Esophagus squamous epithelium (tissue), 5 donors: Measurements from ENCODE around the gene CELSR1. TPM values are rescaled to one million over a fixed set of nuclear protein-coding genes. Genes with fewer than 3 reads are reported as not detected.
"Not testable (repeated sequence)": the region's sequence is repeated elsewhere in the genome, so short reads cannot be mapped to it uniquely, and the experiment has no call there.

Experiments
- DNase-seq: peaks from one replicate; lab custom pipeline; 2025; lab: John Stamatoyannopoulos, UW
- H3K27ac ChIP-seq, 4 donors: fragments of 200-600 bp; sonication (generic); one replicate each; pipeline ENCODE4 v1.5.1; 2016 to 2019; ENCODE audit warnings: mild to moderate bottlenecking in 1 of 4
- H3K27me3 ChIP-seq, 4 donors: fragments of 200-600 bp; sonication (generic); 1 replicate in 3 of 4; 2 replicates in 1 of 4; pipeline versions ENCODE4 v1.5.1 to v1.6.0; 2017 to 2021; ENCODE audit warnings: antibody characterized with exemption in 1 of 4
- H3K36me3 ChIP-seq, 3 donors: fragments of 200-600 bp; sonication (generic); one replicate each; pipeline ENCODE4 v1.5.1; 2016 to 2019
- H3K4me1 ChIP-seq, 3 donors: fragments of 200-600 bp; sonication (generic); one replicate each; pipeline ENCODE4 v1.5.1; 2017 to 2019
- H3K4me3 ChIP-seq, 4 donors: fragments of 200-600 bp; sonication (generic); 1 replicate in 3 of 4; 2 replicates in 1 of 4; pipeline ENCODE4 v1.5.1; 2016 to 2019; ENCODE audit warnings: mild to moderate bottlenecking in 2 of 4, moderate library complexity in 1 of 4
- H3K9me3 ChIP-seq, 3 donors: fragments of 200-600 bp; sonication (generic); one replicate each; pipeline ENCODE4 v1.5.1; 2016 to 2019
- CTCF ChIP-seq, 6 experiments: fragments of 450-650 bp in 4 of 6; fragments of 200-600 bp in 2 of 6; sonication (generic) in 2 of 6; IDR thresholded peaks; one replicate each; pipeline ENCODE4 v1.5.1; 2016 to 2019; ENCODE audit warnings: antibody characterized with exemption in 6 of 6, mild to moderate bottlenecking in 4 of 6, moderate library complexity in 4 of 6
- POLR2A ChIP-seq, 4 donors: fragments of 450-650 bp; IDR thresholded peaks; one replicate each; pipeline ENCODE4 v1.6.1; 2017; ENCODE audit warnings: antibody characterized with exemption in 4 of 4, mild to moderate bottlenecking in 4 of 4, moderate library complexity in 3 of 4
- WGBS, 2 donors: methylation state at CpG; one replicate each; pipeline ENCODE4 v1.1.5; 2018; 5-methylcytosine and 5-hydroxymethylcytosine counted together
- intact Hi-C: fragments of 100-400 bp; cut with DNase I; formaldehyde crosslinking; loops from one replicate; pipeline ENCODE4 v1.15.0; 2022
- total RNA-seq, 4 donors: library from RNA; depleted of rRNA; stranded (reverse); fragments of >200 nt; gene quantifications; one replicate each; pipeline ENCODE4 v1.1.0, GENCODE V29; 2016
- donor health status: DM: yes; HTN: yes; CAD: no.

CELSR1 gene
- total RNA-seq, 4 donors from 2014 or later: 38.7 to 50.6 (median 43.7) TPM

GRCh38 chr22:46502440-46503175 is 34.8 kb downstream of the CELSR1 start:
- no peak for DNase-seq
- Histone ChIP-seq H3K27me3 (peaks cover 0 to 24% (median 0%) of the 10 kb centered on the region in 4 donors), H3K4me3 (no peak overlapping the region), H3K9me3 (no peaks in the 10 kb centered on the region), H3K4me1 (peaks cover 0 to 27% (median 7%) of the 10 kb centered on the region in 3 donors), H3K36me3 (peaks cover 0 to 4% (median 0%) of the 10 kb centered on the region in 3 donors), H3K27ac (peak overlapping the region in 2 of 4 donors; percentile 14 to 36)
- 63 to 65% methylated on average over 9 to 16 of the region's 17 CpGs for WGBS, 2 donors
- TF ChIP-seq POLR2A (IDR thresholded peaks at IDR 0.05) (no peak), CTCF (IDR thresholded peaks at IDR 0.05) (no peak)
- intact Hi-C loops: no loop called here

- Histone ChIP-seq H3K4me3 (no peak overlapping the region), H3K27me3 (peaks cover 0 to 20% (median 0%) of the 10 kb centered on the region in 4 donors), H3K27ac (peak overlapping the region in 3 of 4 donors; percentile 36 to 42 (median 39)), H3K4me1 (peaks cover 0 to 21% (median 7%) of the 10 kb centered on the region in 3 donors), H3K9me3 (no peaks in the 10 kb centered on the region), H3K36me3 (peaks cover 0 to 4% (median 0%) of the 10 kb centered on the region in 3 donors)
- intact Hi-C loops: no loop called here
- 30 to 51% methylated on average over 3 of the region's 3 CpGs for WGBS, 2 donors
- no peak for DNase-seq
- TF ChIP-seq POLR2A (IDR thresholded peaks at IDR 0.05) (no peak), CTCF (IDR thresholded peaks at IDR 0.05) (no peak)
Observed at GRCh38 chr22:46501701-46502100, 35.7 kb downstream of the CELSR1 start.

GRCh38 chr22:46501265-46501664 is 36.2 kb downstream of the CELSR1 start:
- H3K36me3 ChIP-seq, DNase-seq, intact Hi-C loops, H3K4me3 ChIP-seq, H3K9me3 ChIP-seq: not testable (repeated sequence)
- peak overlapping the region in 2 of 4 donors; percentile 36 to 39 for H3K27ac ChIP-seq
- H3K27me3 ChIP-seq: peaks cover 0 to 20% (median 0%) of the 10 kb centered on the region in 4 donors
- H3K4me1 ChIP-seq: peaks cover 0 to 21% (median 7%) of the 10 kb centered on the region in 3 donors
- 78 to 80% methylated on average over 8 to 12 of the region's 12 CpGs for WGBS, 2 donors

GRCh38 chr22:46500201-46500600 is 37.2 kb downstream of the CELSR1 start:
- 60 to 73% methylated on average over 2 to 12 of the region's 15 CpGs for WGBS, 2 donors
- Histone ChIP-seq H3K27ac (no peak overlapping the region), H3K36me3 (peaks cover 0 to 4% (median 0%) of the 10 kb centered on the region in 3 donors), H3K9me3 (no peaks in the 10 kb centered on the region), H3K4me1 (peaks cover 0 to 21% (median 7%) of the 10 kb centered on the region in 3 donors), H3K27me3 (peaks cover 0 to 20% (median 0%) of the 10 kb centered on the region in 4 donors), H3K4me3 (no peak overlapping the region)
- no peak for DNase-seq
- intact Hi-C loops: no loop called here
- TF ChIP-seq CTCF (IDR thresholded peaks at IDR 0.05) (no peak), POLR2A (IDR thresholded peaks at IDR 0.05) (no peak)

GRCh38 chr22:46499805-46500189 is 37.6 kb downstream of the CELSR1 start:
- Histone ChIP-seq H3K4me3 (no peak overlapping the region), H3K36me3 (peaks cover 0 to 4% (median 0%) of the 10 kb centered on the region in 3 donors), H3K27ac (no peak overlapping the region), H3K4me1 (peaks cover 0 to 21% (median 7%) of the 10 kb centered on the region in 3 donors), H3K9me3 (no peaks in the 10 kb centered on the region), H3K27me3 (peaks cover 0 to 20% (median 0%) of the 10 kb centered on the region in 4 donors)
- TF ChIP-seq POLR2A (IDR thresholded peaks at IDR 0.05) (no peak), CTCF (IDR thresholded peaks at IDR 0.05) (no peak)
- 73 to 80% methylated on average over 12 of the region's 12 CpGs for WGBS, 2 donors
- DNase-seq: no peak
- intact Hi-C loops: no loop called here
